GM03348 (cell line): Measurements from ENCODE around the gene SLC26A9.

ENCODE experiments used
- DNase-seq: peaks from one replicate; pipeline ENCODE4 v3.0.0; 2012; ENCODE audit warnings: low spot score

SLC26A9 gene

GRCh38 chr1:205972491-205973168 is 29.4 kb upstream of the SLC26A9 start:
- DNase-seq = no peak

GRCh38 chr1:205972081-205972480 is 28.8 kb upstream of the SLC26A9 start:
- DNase-seq = no peak

GRCh38 chr1:205971082-205971481 is 27.8 kb upstream of the SLC26A9 start:
- DNase-seq = no peak

- peak; percentile 19 for DNase-seq
These were observed 27.2 kb upstream of the SLC26A9 start for GRCh38 chr1:205970486-205970885.

GRCh38 chr1:205969229-205969628 is 26.0 kb upstream of the SLC26A9 start:
- DNase-seq = no peak

- no peak for DNase-seq
These were observed 24.5 kb upstream of the SLC26A9 start for GRCh38 chr1:205967554-205968335.

- no peak for DNase-seq
These were observed 22.0 kb upstream of the SLC26A9 start for GRCh38 chr1:205965036-205965884.

- peak; percentile 81 for DNase-seq
These were observed 20.3 kb upstream of the SLC26A9 start for GRCh38 chr1:205963352-205964155.

- DNase-seq = peak; percentile 30
These were observed 19.6 kb upstream of the SLC26A9 start for GRCh38 chr1:205962821-205963221.

GRCh38 chr1:205961991-205962820 is 18.9 kb upstream of the SLC26A9 start:
- peak; percentile 24 for DNase-seq

- DNase-seq = no peak
These were observed 18.1 kb upstream of the SLC26A9 start for GRCh38 chr1:205961405-205961804.

GRCh38 chr1:205959789-205960188 is 16.5 kb upstream of the SLC26A9 start:
- DNase-seq = no peak

GRCh38 chr1:205955499-205955898 is 12.2 kb upstream of the SLC26A9 start:
- DNase-seq = no peak

GRCh38 chr1:205954819-205955404 is 11.7 kb upstream of the SLC26A9 start:
- no peak for DNase-seq

- no peak for DNase-seq
These were observed 8.5 kb upstream of the SLC26A9 start for GRCh38 chr1:205951746-205952145.

- peak; percentile 84 for DNase-seq
These were observed 7.7 kb upstream of the SLC26A9 start for GRCh38 chr1:205950826-205951549.

- peak; percentile 89 for DNase-seq
These were observed 7.0 kb upstream of the SLC26A9 start for GRCh38 chr1:205950280-205950679.

- DNase-seq = no peak
These were observed 6.5 kb upstream of the SLC26A9 start for GRCh38 chr1:205949753-205950152.

- DNase-seq = no peak
These were observed 5.6 kb upstream of the SLC26A9 start for GRCh38 chr1:205948886-205949285.

GRCh38 chr1:205948039-205948438 is 4.8 kb upstream of the SLC26A9 start:
- no peak for DNase-seq
